ENCODE measurements around the gene SYT8.

GRCh38 chr11:1871531-1871930 lies 36.7 kb downstream of the SYT8 start:
- TF ChIP-seq CTCF (IDR thresholded peaks at IDR 0.05; ENCODE audit: low read length) (no peak), EZH2 (IDR thresholded peaks at IDR 0.05; ENCODE audit: borderline replicate concordance, low read length) (no peak)

Measured in OCI-LY1 (cell line).